ENCODE results near the gene NCOA1. TPM values are rescaled to one million over a fixed set of nuclear protein-coding genes. Genes with fewer than 3 reads are reported as not detected.

Gene NCOA1
- total and polyA plus RNA-seq, 2 donors (not counting 3 experiments of a cell fraction or from before 2014, with no cell fraction given): 11.4 to 14.1 TPM

DNA sequence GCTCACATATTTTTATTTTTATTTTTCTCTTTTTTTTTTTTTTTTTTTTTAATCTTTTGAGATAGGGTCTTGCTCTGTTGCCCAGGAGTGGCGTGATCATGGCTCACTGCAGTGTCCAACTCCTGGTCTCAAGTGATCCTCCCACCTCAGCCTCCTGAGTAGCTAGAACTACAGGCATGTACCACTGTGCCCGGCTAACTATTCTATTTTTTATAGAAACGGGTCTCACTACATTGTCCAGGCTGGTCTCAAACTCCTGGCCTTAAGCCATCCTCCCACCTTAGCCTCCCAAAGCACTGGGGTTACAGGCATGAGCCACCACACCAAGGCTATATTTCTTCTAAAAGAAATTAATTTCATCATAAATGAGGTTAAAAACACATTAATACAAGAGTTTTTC, 256.2 kb downstream of the NCOA1 start:
- Histone ChIP-seq H3K4me2 (ENCODE audit: insufficient read depth, low read length) (no peak overlapping the region), H3K9me3 (replicated peaks; ENCODE audit: control insufficient read depth, insufficient read depth, low read length) (no peaks in the 10 kb centered on the region), H3K27ac (ENCODE audit: insufficient read depth, low read depth, low read length) (no peak overlapping the region), H3K9me1 (replicated peaks; ENCODE audit: control insufficient read depth, extremely low read depth, insufficient read depth, low read length) (no peaks in the 10 kb centered on the region), H3K79me2 (ENCODE audit: control insufficient read depth, insufficient read depth, low read length) (no peaks in the 10 kb centered on the region), H3K27me3 (ENCODE audit: control insufficient read depth in 2 of 2, insufficient read depth in 2 of 2, low read length in 2 of 2) (no peaks in the 10 kb centered on the region), H4K20me1 (replicated peaks; ENCODE audit: control insufficient read depth, extremely low read depth, insufficient read depth, low read length) (no peaks in the 10 kb centered on the region), H3K9ac (replicated peaks; ENCODE audit: extremely low read depth, insufficient read depth, low read length) (no peak overlapping the region), H3K36me3 (ENCODE audit: control insufficient read depth in 2 of 2, extremely low read depth in 1 of 2, insufficient read depth in 2 of 2, low read length in 2 of 2) (peaks cover under 1 to 4% of the 10 kb centered on the region in 2 experiments), H3K4me3 (replicated peaks in 1 of 3; ENCODE audit: insufficient read depth in 1 of 3, low read depth in 1 of 3, low read length in 3 of 3) (no peak overlapping the region), H3K4me1 (ENCODE audit: control insufficient read depth, extremely low read depth, insufficient read depth, low read length) (no peaks in the 10 kb centered on the region), H2AFZ (ENCODE audit: low read depth, low read length) (no peak overlapping the region)
- intact Hi-C loops (cut with micrococcal nuclease): no loop called here
- ChIA-PET POLR2A (no interaction called here), CTCF (no interaction called here)
- TF ChIP-seq GATA2 (IDR thresholded peaks at IDR 0.05; ENCODE audit: insufficient read depth, insufficient read length, low read depth, low read length): no peak
- TF ChIP-seq, protein P1, sequence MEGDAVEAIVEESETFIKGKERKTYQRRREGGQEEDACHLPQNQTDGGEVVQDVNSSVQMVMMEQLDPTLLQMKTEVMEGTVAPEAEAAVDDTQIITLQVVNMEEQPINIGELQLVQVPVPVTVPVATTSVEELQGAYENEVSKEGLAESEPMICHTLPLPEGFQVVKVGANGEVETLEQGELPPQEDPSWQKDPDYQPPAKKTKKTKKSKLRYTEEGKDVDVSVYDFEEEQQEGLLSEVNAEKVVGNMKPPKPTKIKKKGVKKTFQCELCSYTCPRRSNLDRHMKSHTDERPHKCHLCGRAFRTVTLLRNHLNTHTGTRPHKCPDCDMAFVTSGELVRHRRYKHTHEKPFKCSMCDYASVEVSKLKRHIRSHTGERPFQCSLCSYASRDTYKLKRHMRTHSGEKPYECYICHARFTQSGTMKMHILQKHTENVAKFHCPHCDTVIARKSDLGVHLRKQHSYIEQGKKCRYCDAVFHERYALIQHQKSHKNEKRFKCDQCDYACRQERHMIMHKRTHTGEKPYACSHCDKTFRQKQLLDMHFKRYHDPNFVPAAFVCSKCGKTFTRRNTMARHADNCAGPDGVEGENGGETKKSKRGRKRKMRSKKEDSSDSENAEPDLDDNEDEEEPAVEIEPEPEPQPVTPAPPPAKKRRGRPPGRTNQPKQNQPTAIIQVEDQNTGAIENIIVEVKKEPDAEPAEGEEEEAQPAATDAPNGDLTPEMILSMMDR (IDR thresholded peaks at IDR 0.05; ENCODE audit: extremely low read depth in 1 of 2, insufficient read depth in 1 of 2, low read depth in 1 of 2, low read length in 2 of 2): no peak
- no peak for TF ChIP-seq POLR2A (IDR thresholded peaks at IDR 0.05; ENCODE audit: low read depth, low read length)
- TF ChIP-seq FOS (IDR thresholded peaks at IDR 0.05; ENCODE audit: borderline replicate concordance, insufficient read depth, low read length): no peak
- no peak for TF ChIP-seq POLR2AphosphoS5 (IDR thresholded peaks at IDR 0.05; ENCODE audit: insufficient read depth, low read depth, low read length)
- TF ChIP-seq, protein P2, sequence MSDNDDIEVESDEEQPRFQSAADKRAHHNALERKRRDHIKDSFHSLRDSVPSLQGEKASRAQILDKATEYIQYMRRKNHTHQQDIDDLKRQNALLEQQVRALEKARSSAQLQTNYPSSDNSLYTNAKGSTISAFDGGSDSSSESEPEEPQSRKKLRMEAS (IDR thresholded peaks at IDR 0.05; ENCODE audit: insufficient read depth, insufficient read length): no peak
- no peak for TF ChIP-seq MYC (IDR thresholded peaks at IDR 0.05; ENCODE audit: low read depth, low read length)
- TF ChIP-seq JUN (IDR thresholded peaks at IDR 0.05; ENCODE audit: borderline replicate concordance, insufficient read depth, insufficient read length, low read depth): no peak
- TF ChIP-seq EZH2 (IDR thresholded peaks at IDR 0.05; ENCODE audit: borderline replicate concordance, low read depth, low read length, severe bottlenecking): no peak
- no peak for DNase-seq (ENCODE audit: low read depth, low spot score)
- no peak for FAIRE-seq
- BruUV-seq (replicated peaks): no TSS peak
- dilution Hi-C loops (cut with MboI; ENCODE audit: extremely low pct_ligation_motif_present, low sequenced_read_pairs): no loop called here

All from endothelial cell of umbilical vein (primary cell).